Endothelial cell of umbilical vein (primary cell): ENCODE measurements around the gene ZBTB7C. TPM values are rescaled to one million over a fixed set of nuclear protein-coding genes. Genes with fewer than 3 reads are reported as not detected.

Experiments used
- BruUV-seq: library from RNA; stranded (reverse); fragments of 400-500 nt; replicated peaks from 2 replicates; lab custom pipeline; 2021; lab: Mats Ljungman, UMichigan
- CTCF ChIA-PET: fragments of 300-600, 350-600 bp; sonication (Branson Sonifier 250); formaldehyde crosslinking; loops from one replicate; lab custom pipeline; 2021; ENCODE audit warnings: antibody characterized with exemption, inconsistent platforms; lab: Charles Lee
- POLR2A ChIA-PET: fragments of 300-600, 350-600 bp; sonication (Branson Sonifier 250); formaldehyde crosslinking; loops from one replicate; lab custom pipeline; 2021; ENCODE audit warnings: antibody characterized with exemption, inconsistent platforms; lab: Charles Lee
- DNase-seq: peaks from one replicate; pipeline ENCODE4 v3.0.0-alpha.2; 2011; ENCODE audit warnings: low read depth, low spot score
- FAIRE-seq: peaks from 2 replicates; lab custom pipeline; 2011; peaks lifted over from hg19 to GRCh38; lab: Jason Lieb, UNC
- H2AFZ ChIP-seq: 2 replicates; pipeline ENCODE4 v1.6.0; 2012; ENCODE audit warnings: low read depth, low read length, control low read depth, inconsistent platforms
- H3K27ac ChIP-seq: 2 replicates; pipeline ENCODE4 v1.5.1; 2011; ENCODE audit warnings: low read depth, mild to moderate bottlenecking, control low read depth, low read length, moderate library complexity; ENCODE audit not compliant: insufficient read depth
- H3K27me3 ChIP-seq, 2 experiments: 2 replicates each; pipeline versions ENCODE4 v1.6.0 to v1.6.1; 2011; ENCODE audit warnings: low read length in 2 of 2, mixed read lengths in 1 of 2; ENCODE audit not compliant: control insufficient read depth in 2 of 2, insufficient read depth in 2 of 2
- H3K36me3 ChIP-seq, 2 experiments: 2 replicates in 1 of 2; 3 replicates in 1 of 2; pipeline ENCODE4 v1.5.1; 2011; ENCODE audit warnings: low read length in 2 of 2, mild to moderate bottlenecking in 1 of 2, moderate library complexity in 1 of 2; ENCODE audit not compliant: control insufficient read depth in 2 of 2, insufficient read depth in 2 of 2; ENCODE audit errors: extremely low read depth in 1 of 2
- H3K4me1 ChIP-seq: 3 replicates; pipeline ENCODE4 v1.5.1; 2011; ENCODE audit warnings: mild to moderate bottlenecking, low read length; ENCODE audit not compliant: control insufficient read depth, insufficient read depth; ENCODE audit errors: extremely low read depth
- H3K4me2 ChIP-seq: 2 replicates; pipeline ENCODE4 v1.6.1; 2011; ENCODE audit warnings: low read length, control low read depth, mixed read lengths; ENCODE audit not compliant: insufficient read depth
- H3K4me3 ChIP-seq, 3 experiments: fragments of 200-600 bp in 1 of 3; sonication (generic), shearing (Covaris generic) in 1 of 3; replicated peaks in 1 of 3; 2 replicates each; pipeline ENCODE4 v1.5.1; 2011 to 2016; ENCODE audit warnings: control low read depth in 3 of 3, low read length in 3 of 3, mild to moderate bottlenecking in 2 of 3, inconsistent platforms in 1 of 3, low read depth in 1 of 3, moderate library complexity in 1 of 3; ENCODE audit not compliant: insufficient read depth in 1 of 3
- H3K79me2 ChIP-seq: 2 replicates; pipeline ENCODE4 v1.6.0; 2012; ENCODE audit warnings: low read length, inconsistent platforms; ENCODE audit not compliant: control insufficient read depth, insufficient read depth
- H3K9ac ChIP-seq: replicated peaks from 2 replicates; pipeline ENCODE3; 2011; ENCODE audit warnings: low read length, control low read depth; ENCODE audit not compliant: insufficient read depth; ENCODE audit errors: extremely low read depth
- H3K9me1 ChIP-seq: replicated peaks from 3 replicates; pipeline ENCODE4 v1.6.0; 2011; ENCODE audit warnings: mild to moderate bottlenecking, low read length; ENCODE audit not compliant: control insufficient read depth, insufficient read depth; ENCODE audit errors: extremely low read depth
- H3K9me3 ChIP-seq: replicated peaks from 2 replicates; pipeline ENCODE4 v1.5.1; 2012; ENCODE audit warnings: low read length, inconsistent platforms; ENCODE audit not compliant: control insufficient read depth, insufficient read depth
- H4K20me1 ChIP-seq: replicated peaks from 2 replicates; pipeline ENCODE3; 2011; ENCODE audit warnings: mild to moderate bottlenecking, low read length; ENCODE audit not compliant: control insufficient read depth, insufficient read depth; ENCODE audit errors: extremely low read depth
- EZH2 ChIP-seq: IDR thresholded peaks from 2 replicates; pipeline ENCODE4 v1.6.1; 2012; ENCODE audit warnings: borderline replicate concordance, low read depth, mild to moderate bottlenecking, moderate library complexity, low read length, inconsistent platforms; ENCODE audit not compliant: severe bottlenecking
- FOS ChIP-seq: IDR thresholded peaks from 2 replicates; pipeline ENCODE4 v1.6.1; 2011; ENCODE audit warnings: mild to moderate bottlenecking, low read length, moderate library complexity, borderline replicate concordance; ENCODE audit not compliant: insufficient read depth
- GATA2 ChIP-seq: IDR thresholded peaks from 2 replicates; pipeline ENCODE4 v1.7.0; 2011; ENCODE audit warnings: low read depth, mild to moderate bottlenecking, moderate library complexity, mixed read lengths, low read length; ENCODE audit not compliant: insufficient read length, insufficient read depth
- JUN ChIP-seq: IDR thresholded peaks from 2 replicates; pipeline ENCODE4 v1.6.1; 2011; ENCODE audit warnings: borderline replicate concordance, low read depth; ENCODE audit not compliant: insufficient read length, insufficient read depth
- MYC ChIP-seq: IDR thresholded peaks from one replicate; pipeline ENCODE4 v1.6.1; 2011; ENCODE audit warnings: mild to moderate bottlenecking, low read depth, low read length
- POLR2A ChIP-seq: IDR thresholded peaks from 2 replicates; pipeline ENCODE4 v1.6.1; 2012; ENCODE audit warnings: low read depth, mild to moderate bottlenecking, control low read depth, low read length
- POLR2AphosphoS5 ChIP-seq: IDR thresholded peaks from 2 replicates; pipeline ENCODE4 v1.6.1; 2012; ENCODE audit warnings: low read depth, mild to moderate bottlenecking, control low read depth, low read length, moderate library complexity; ENCODE audit not compliant: insufficient read depth
- dilution Hi-C: fragments of 300-500 bp; cut with MboI; formaldehyde crosslinking; loops from one replicate; pipeline ENCODE4 v1.15.0; 2019; ENCODE audit warnings: low sequenced_read_pairs; ENCODE audit not compliant: extremely low pct_ligation_motif_present
- intact Hi-C: fragments of 100-400 bp; cut with micrococcal nuclease; formaldehyde crosslinking; loops from one replicate; pipeline ENCODE4 v1.10.0; 2022
- polyA plus RNA-seq, 4 experiments: library from polyadenylated mRNA; depleted of rRNA in 3 of 4; stranded (reverse) in 3 of 4; unstranded in 1 of 4; fragments of >200 nt; gene quantifications; 2 replicates each; pipeline versions ENCODE4 v1.2.1 to v1.2.3, GENCODE V29; 2011 to 2012; ENCODE audit warnings: missing spikeins in 1 of 4
- total RNA-seq: library from RNA; stranded (reverse); gene quantifications from 2 replicates; pipeline ENCODE4 v1.2.3, GENCODE V29; 2021
- TF ChIP-seq, protein P1 (sequence below), 2 donors: IDR thresholded peaks; 1 replicate in 1 of 2; 2 replicates in 1 of 2; pipeline ENCODE4 v1.5.1; 2011; ENCODE audit warnings: low read length in 2 of 2, mild to moderate bottlenecking in 2 of 2, moderate library complexity in 2 of 2, control low read depth in 1 of 2, inconsistent platforms in 1 of 2, low read depth in 1 of 2; ENCODE audit not compliant: insufficient read depth in 1 of 2; ENCODE audit errors: extremely low read depth in 1 of 2
- TF ChIP-seq, protein P2 (sequence below): IDR thresholded peaks from 2 replicates; pipeline ENCODE4 v1.6.1; 2011; ENCODE audit not compliant: insufficient read depth, insufficient read length

The ZBTB7C gene
- total and polyA plus RNA-seq, 2 donors (not counting 3 experiments of a cell fraction or from before 2014, with no cell fraction given) = not detected

DNA sequence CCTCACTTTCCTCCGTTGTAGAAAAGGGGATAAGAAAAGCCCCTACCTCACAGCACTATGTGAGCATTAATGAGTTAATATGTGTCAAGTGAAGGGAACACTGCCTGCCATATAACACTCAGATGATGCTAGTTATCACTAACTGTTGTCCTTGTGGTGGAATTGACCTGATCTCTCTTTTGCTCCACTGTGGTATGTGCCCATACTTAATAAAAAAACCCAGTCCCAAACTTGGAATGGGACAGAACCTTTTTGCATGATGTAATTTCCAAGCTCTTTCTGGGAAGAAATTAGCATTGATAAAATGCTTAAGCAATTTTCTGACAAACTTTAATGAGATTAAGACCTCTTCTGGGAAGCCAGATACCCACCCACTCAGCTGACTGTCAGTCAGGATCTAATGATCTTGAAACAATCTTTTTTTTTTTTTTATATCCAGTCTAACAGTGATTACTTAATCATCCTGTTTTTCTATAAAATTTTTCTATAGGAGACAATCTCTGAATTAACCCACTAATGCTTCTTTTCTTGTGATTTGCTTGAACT, 158.7 kb downstream of the ZBTB7C start:
- FAIRE-seq = no peak

More for the DNA sequence above, 158.7 kb downstream of the ZBTB7C start:
- no peak for TF ChIP-seq POLR2AphosphoS5
- TF ChIP-seq FOS = no peak
- TF ChIP-seq JUN = no peak
- TF ChIP-seq, protein P1, sequence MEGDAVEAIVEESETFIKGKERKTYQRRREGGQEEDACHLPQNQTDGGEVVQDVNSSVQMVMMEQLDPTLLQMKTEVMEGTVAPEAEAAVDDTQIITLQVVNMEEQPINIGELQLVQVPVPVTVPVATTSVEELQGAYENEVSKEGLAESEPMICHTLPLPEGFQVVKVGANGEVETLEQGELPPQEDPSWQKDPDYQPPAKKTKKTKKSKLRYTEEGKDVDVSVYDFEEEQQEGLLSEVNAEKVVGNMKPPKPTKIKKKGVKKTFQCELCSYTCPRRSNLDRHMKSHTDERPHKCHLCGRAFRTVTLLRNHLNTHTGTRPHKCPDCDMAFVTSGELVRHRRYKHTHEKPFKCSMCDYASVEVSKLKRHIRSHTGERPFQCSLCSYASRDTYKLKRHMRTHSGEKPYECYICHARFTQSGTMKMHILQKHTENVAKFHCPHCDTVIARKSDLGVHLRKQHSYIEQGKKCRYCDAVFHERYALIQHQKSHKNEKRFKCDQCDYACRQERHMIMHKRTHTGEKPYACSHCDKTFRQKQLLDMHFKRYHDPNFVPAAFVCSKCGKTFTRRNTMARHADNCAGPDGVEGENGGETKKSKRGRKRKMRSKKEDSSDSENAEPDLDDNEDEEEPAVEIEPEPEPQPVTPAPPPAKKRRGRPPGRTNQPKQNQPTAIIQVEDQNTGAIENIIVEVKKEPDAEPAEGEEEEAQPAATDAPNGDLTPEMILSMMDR (IDR thresholded peaks at IDR 0.05; ENCODE audit: extremely low read depth in 1 of 2, insufficient read depth in 1 of 2, low read depth in 1 of 2, low read length in 2 of 2) = no peak
- TF ChIP-seq MYC = no peak
- no peak for TF ChIP-seq POLR2A
- TF ChIP-seq, protein P2, sequence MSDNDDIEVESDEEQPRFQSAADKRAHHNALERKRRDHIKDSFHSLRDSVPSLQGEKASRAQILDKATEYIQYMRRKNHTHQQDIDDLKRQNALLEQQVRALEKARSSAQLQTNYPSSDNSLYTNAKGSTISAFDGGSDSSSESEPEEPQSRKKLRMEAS = no peak
- TF ChIP-seq GATA2 = no peak
- no peak for TF ChIP-seq EZH2
- intact Hi-C loops (no loop called here), dilution Hi-C loops (no loop called here)
- Histone ChIP-seq H3K27ac (no peak overlapping the region), H3K4me1 (no peaks in the 10 kb centered on the region), H3K79me2 (no peaks in the 10 kb centered on the region), H2AFZ (no peak overlapping the region), H4K20me1 (no peaks in the 10 kb centered on the region), H3K9me3 (no peaks in the 10 kb centered on the region), H3K9ac (no peak overlapping the region), H3K4me2 (no peak overlapping the region), H3K4me3 (no peak overlapping the region), H3K27me3 (peaks cover 0 to 5% of the 10 kb centered on the region in 2 experiments), H3K36me3 (no peaks in the 10 kb centered on the region), H3K9me1 (no peaks in the 10 kb centered on the region)
- ChIA-PET CTCF (no interaction called here), POLR2A (no interaction called here)
- no TSS peak for BruUV-seq
- no peak for DNase-seq
